Esophagus muscularis mucosa (tissue), 4 donors: ENCODE measurements around the gene KIAA1958. TPM values are rescaled to one million over a fixed set of nuclear protein-coding genes. Genes with fewer than 3 reads are reported as not detected.

Source experiments
- DNase-seq: peaks from one replicate; pipeline ENCODE4 v3.0.0-alpha.2; 2017; ENCODE audit errors: extremely low spot score
- H3K27ac ChIP-seq, 4 donors: fragments of 200-600 bp; sonication (generic); replicated peaks in 1 of 4; 1 replicate in 3 of 4; 2 replicates in 1 of 4; pipeline ENCODE4 v1.5.1; 2016 to 2019; ENCODE audit warnings: mild to moderate bottlenecking in 1 of 4
- H3K27me3 ChIP-seq, 4 donors: fragments of 200-600 bp; sonication (generic); one replicate each; pipeline versions ENCODE4 v1.5.1 to v1.6.0; 2016 to 2019
- H3K36me3 ChIP-seq, 4 donors: fragments of 200-600 bp; sonication (generic); one replicate each; pipeline ENCODE4 v1.5.1; 2016 to 2019
- H3K4me1 ChIP-seq, 4 donors: fragments of 200-600 bp; sonication (generic); one replicate each; pipeline ENCODE4 v1.5.1; 2016 to 2019
- H3K4me3 ChIP-seq, 4 donors: fragments of 200-600 bp; sonication (generic); 1 replicate in 2 of 4; 2 replicates in 2 of 4; pipeline ENCODE4 v1.5.1; 2016 to 2019; ENCODE audit warnings: mild to moderate bottlenecking in 4 of 4, moderate library complexity in 1 of 4
- H3K9me3 ChIP-seq, 4 donors: fragments of 200-600 bp; sonication (generic); 1 replicate in 3 of 4; 2 replicates in 1 of 4; pipeline ENCODE4 v1.5.1; 2016 to 2019
- CTCF ChIP-seq, 3 experiments: fragments of 200-600 bp in 2 of 3; fragments of 450-650 bp in 1 of 3; sonication (generic) in 2 of 3; IDR thresholded peaks; one replicate each; pipeline ENCODE4 v1.5.1; 2017 to 2019; ENCODE audit warnings: antibody characterized with exemption in 3 of 3, mild to moderate bottlenecking in 2 of 3, moderate library complexity in 1 of 3
- EP300 ChIP-seq: sonication (generic); formaldehyde crosslinking; IDR thresholded peaks from one replicate; pipeline ENCODE4 v1.6.1; 2017; ENCODE audit warnings: antibody characterized with exemption
- POLR2A ChIP-seq: fragments of 450-650 bp; IDR thresholded peaks from one replicate; pipeline ENCODE4 v1.6.1; 2017; ENCODE audit warnings: antibody characterized with exemption, moderate library complexity, mild to moderate bottlenecking, low read depth
- POLR2AphosphoS5 ChIP-seq, 2 donors: sonication (generic); formaldehyde crosslinking; IDR thresholded peaks; one replicate each; pipeline ENCODE4 v1.6.1; 2017; ENCODE audit warnings: antibody characterized with exemption in 2 of 2
- WGBS: methylation state at CpG from one replicate; pipeline ENCODE4 v1.1.5; 2018; 5-methylcytosine and 5-hydroxymethylcytosine counted together
- intact Hi-C: fragments of 100-400 bp; cut with DNase I; formaldehyde crosslinking; loops from one replicate; pipeline ENCODE4 v1.15.1; 2023
- total RNA-seq, 4 donors: library from RNA; depleted of rRNA; stranded (reverse); fragments of >200 nt; gene quantifications; one replicate each; pipeline versions ENCODE4 v1.1.0 to v1.2.1, GENCODE V29; 2016

KIAA1958 gene
- total RNA-seq, 4 donors from 2014 or later, result 2.2 to 5.8 (median 3.2) TPM

GRCh38 chr9:112542593-112543292 is 56.1 kb downstream of the KIAA1958 start:
- intact Hi-C loops, result no loop called here
- no peak for DNase-seq
- WGBS, result 95% methylated on average over 1 of the region's 1 CpG
- Histone ChIP-seq H3K4me1 (no peaks in the 10 kb centered on the region), H3K27me3 (no peaks in the 10 kb centered on the region), H3K9me3 (no peaks in the 10 kb centered on the region), H3K27ac (no peak overlapping the region), H3K4me3 (no peak overlapping the region), H3K36me3 (no peaks in the 10 kb centered on the region)
- TF ChIP-seq CTCF (IDR thresholded peaks at IDR 0.05) (no peak), EP300 (no peak), POLR2A (no peak), POLR2AphosphoS5 (IDR thresholded peaks at IDR 0.05) (no peak)

GRCh38 chr9:112544477-112544876 is 57.9 kb downstream of the KIAA1958 start:
- Histone ChIP-seq H3K27me3 (no peaks in the 10 kb centered on the region), H3K9me3 (no peaks in the 10 kb centered on the region), H3K4me1 (peaks cover 0 to 6% (median 3%) of the 10 kb centered on the region in 4 donors), H3K27ac (no peak overlapping the region), H3K36me3 (no peaks in the 10 kb centered on the region), H3K4me3 (no peak overlapping the region)
- intact Hi-C loops, result no loop called here
- 94% methylated on average over 1 of the region's 1 CpG for WGBS
- no peak for DNase-seq
- TF ChIP-seq CTCF (IDR thresholded peaks at IDR 0.05), result no peak
- no peak for TF ChIP-seq EP300
- no peak for TF ChIP-seq POLR2AphosphoS5 (IDR thresholded peaks at IDR 0.05)
- no peak for TF ChIP-seq POLR2A

- no peaks in the 10 kb centered on the region for H3K36me3 ChIP-seq
- H3K4me1 ChIP-seq, result peaks cover 0 to 6% (median 3%) of the 10 kb centered on the region in 4 donors
- DNase-seq, result no peak
- H3K9me3 ChIP-seq, result no peaks in the 10 kb centered on the region
- H3K27me3 ChIP-seq, result no peaks in the 10 kb centered on the region
- no peak overlapping the region for H3K27ac ChIP-seq
- intact Hi-C loops, result no loop called here
- TF ChIP-seq EP300, result no peak
- H3K4me3 ChIP-seq, result no peak overlapping the region
These were observed 58.6 kb downstream of the KIAA1958 start for GRCh38 chr9:112545237-112545636.

- Histone ChIP-seq H3K36me3 (no peaks in the 10 kb centered on the region), H3K9me3 (no peaks in the 10 kb centered on the region), H3K4me3 (no peak overlapping the region), H3K27ac (no peak overlapping the region), H3K27me3 (no peaks in the 10 kb centered on the region), H3K4me1 (peaks cover 0 to 6% (median 3%) of the 10 kb centered on the region in 4 donors)
- 71% methylated on average over 4 of the region's 4 CpGs for WGBS
- intact Hi-C loops, result no loop called here
- TF ChIP-seq EP300 (no peak), POLR2AphosphoS5 (IDR thresholded peaks at IDR 0.05) (no peak), POLR2A (no peak), CTCF (IDR thresholded peaks at IDR 0.05) (no peak)
- no peak for DNase-seq
These were observed 59.8 kb downstream of the KIAA1958 start for GRCh38 chr9:112546149-112547012.

GRCh38 chr9:112548051-112548440 is 61.4 kb downstream of the KIAA1958 start:
- intact Hi-C loops, result no loop called here
- Histone ChIP-seq H3K36me3 (no peaks in the 10 kb centered on the region), H3K27ac (no peak overlapping the region), H3K9me3 (no peaks in the 10 kb centered on the region), H3K4me1 (peaks cover 0 to 8% (median 6%) of the 10 kb centered on the region in 4 donors), H3K27me3 (no peaks in the 10 kb centered on the region), H3K4me3 (no peak overlapping the region)
- DNase-seq, result no peak
- WGBS, result 92% methylated on average over 4 of the region's 4 CpGs
- TF ChIP-seq POLR2AphosphoS5 (IDR thresholded peaks at IDR 0.05) (no peak), POLR2A (no peak), CTCF (IDR thresholded peaks at IDR 0.05) (no peak), EP300 (no peak)
